H9 (cell line): ENCODE data around the gene TMC4. TPM values are rescaled to one million over a fixed set of nuclear protein-coding genes. Genes with fewer than 3 reads are reported as not detected.

Source experiments
- DNase-seq: peaks from one replicate; pipeline ENCODE4 v3.0.0-alpha.2; 2017
- H2AFZ ChIP-seq: one replicate; pipeline ENCODE4 v1.6.1; 2013; ENCODE audit warnings: mild to moderate bottlenecking, low read length, control low read depth, moderate library complexity
- H2AK5ac ChIP-seq: 2 replicates; pipeline ENCODE4 v1.6.1; 2013; ENCODE audit warnings: low read length, control low read depth, mixed read lengths; ENCODE audit not compliant: insufficient read length
- H2BK120ac ChIP-seq: one replicate; pipeline ENCODE4 v1.6.1; 2013; ENCODE audit warnings: low read depth, mild to moderate bottlenecking, low read length, control low read depth, inconsistent platforms; ENCODE audit not compliant: poor library complexity, severe bottlenecking
- H2BK12ac ChIP-seq: 2 replicates; pipeline ENCODE4 v1.6.1; 2013; ENCODE audit warnings: low read length, control low read depth, mixed read lengths, low read depth; ENCODE audit not compliant: insufficient read length
- H2BK15ac ChIP-seq: 2 replicates; pipeline ENCODE4 v1.6.1; 2013; ENCODE audit warnings: low read depth, low read length, control low read depth
- H2BK20ac ChIP-seq: one replicate; pipeline ENCODE4 v1.6.1; 2013; ENCODE audit warnings: low read depth, mild to moderate bottlenecking, low read length, control low read depth, inconsistent platforms; ENCODE audit not compliant: poor library complexity, severe bottlenecking
- H2BK5ac ChIP-seq: 2 replicates; pipeline ENCODE4 v1.6.1; 2013; ENCODE audit warnings: low read length, control low read depth, mixed read lengths; ENCODE audit not compliant: insufficient read length
- H3K14ac ChIP-seq: 2 replicates; pipeline ENCODE4 v1.6.1; 2013; ENCODE audit warnings: low read length, control low read depth; ENCODE audit not compliant: insufficient read depth
- H3K18ac ChIP-seq: 2 replicates; pipeline ENCODE4 v1.6.1; 2013; ENCODE audit warnings: low read depth, mild to moderate bottlenecking, mixed read lengths, low read length, control low read depth; ENCODE audit not compliant: insufficient read length
- H3K23ac ChIP-seq: 2 replicates; pipeline ENCODE4 v1.6.1; 2013; ENCODE audit warnings: low read length, control low read depth, mixed read lengths, low read depth; ENCODE audit not compliant: insufficient read length
- H3K23me2 ChIP-seq: 2 replicates; pipeline ENCODE4 v1.6.1; 2013; ENCODE audit warnings: low read depth, mild to moderate bottlenecking, mixed read lengths, low read length, control low read depth; ENCODE audit not compliant: insufficient read length, poor library complexity, severe bottlenecking
- H3K27ac ChIP-seq: 2 replicates; pipeline ENCODE4 v1.5.1; 2013; ENCODE audit warnings: low read length, control low read depth, mixed read lengths, low read depth; ENCODE audit not compliant: insufficient read length
- H3K27me3 ChIP-seq: 2 replicates; pipeline ENCODE4 v1.6.1; 2013; ENCODE audit warnings: low read length, control low read depth, inconsistent platforms; ENCODE audit not compliant: insufficient read depth
- H3K4ac ChIP-seq: 2 replicates; pipeline ENCODE4 v1.6.1; 2013; ENCODE audit warnings: low read depth, mild to moderate bottlenecking, control low read depth, inconsistent platforms, low read length, moderate library complexity
- H3K4me1 ChIP-seq: 2 replicates; pipeline ENCODE4 v1.6.1; 2013; ENCODE audit warnings: low read length, control low read depth, inconsistent platforms; ENCODE audit not compliant: insufficient read depth
- H3K4me2 ChIP-seq: 2 replicates; pipeline ENCODE4 v1.6.1; 2013; ENCODE audit warnings: low read length, control low read depth, mixed read lengths; ENCODE audit not compliant: insufficient read length, insufficient read depth
- H3K56ac ChIP-seq: 2 replicates; pipeline ENCODE4 v1.6.1; 2013; ENCODE audit warnings: low read depth, mild to moderate bottlenecking, mixed read lengths, low read length, control low read depth; ENCODE audit not compliant: insufficient read length
- H3K79me1 ChIP-seq: 2 replicates; pipeline ENCODE4 v1.6.1; 2013; ENCODE audit warnings: low read depth, mild to moderate bottlenecking, moderate library complexity, low read length, control low read depth, inconsistent platforms; ENCODE audit not compliant: insufficient read depth, poor library complexity, severe bottlenecking
- H3K79me2 ChIP-seq: 2 replicates; pipeline ENCODE4 v1.6.1; 2013; ENCODE audit warnings: low read length, control low read depth, inconsistent platforms; ENCODE audit not compliant: insufficient read depth
- H3K9ac ChIP-seq: 2 replicates; pipeline ENCODE4 v1.6.1; 2013; ENCODE audit warnings: low read length, control low read depth, mixed read lengths; ENCODE audit not compliant: insufficient read length; ENCODE audit errors: extremely low read depth
- H3K9me3 ChIP-seq: one replicate; pipeline ENCODE4 v1.6.1; 2013; ENCODE audit warnings: low read depth, low read length, inconsistent platforms; ENCODE audit not compliant: control insufficient read depth
- H3T11ph ChIP-seq: one replicate; pipeline ENCODE4 v1.6.1; 2013; ENCODE audit warnings: mild to moderate bottlenecking, low read length, control low read depth, inconsistent platforms
- H4K20me1 ChIP-seq: one replicate; pipeline ENCODE4 v1.6.1; 2013; ENCODE audit not compliant: control insufficient read depth, insufficient read length, insufficient read depth
- H4K5ac ChIP-seq: 2 replicates; pipeline ENCODE4 v1.6.1; 2013; ENCODE audit warnings: low read depth, mild to moderate bottlenecking, mixed read lengths, low read length, control low read depth; ENCODE audit not compliant: insufficient read length
- H4K8ac ChIP-seq: replicated peaks from 2 replicates; pipeline ENCODE4 v1.6.1; 2013; ENCODE audit warnings: low read length, control low read depth, mixed read lengths, low read depth; ENCODE audit not compliant: insufficient read length
- H4K91ac ChIP-seq: 2 replicates; pipeline ENCODE4 v1.6.1; 2013; ENCODE audit warnings: low read depth, mild to moderate bottlenecking, moderate library complexity, mixed read lengths, low read length, control low read depth; ENCODE audit not compliant: insufficient read length
- H3K27ac Mint-ChIP-seq, 3 experiments: 2 replicates in 2 of 3; 3 replicates in 1 of 3; pipeline ENCODE4 v1.8.0; 2020 to 2021; ENCODE audit warnings: mixed read lengths in 3 of 3, mild to moderate bottlenecking in 1 of 3, moderate library complexity in 1 of 3
- H3K27me3 Mint-ChIP-seq: 2 replicates; pipeline ENCODE4 v1.8.0; 2021; ENCODE audit warnings: low read depth, mild to moderate bottlenecking, moderate library complexity, mixed read lengths
- H3K36me3 Mint-ChIP-seq, 3 experiments: 2 replicates in 2 of 3; 3 replicates in 1 of 3; pipeline ENCODE4 v1.8.0; 2020 to 2021; ENCODE audit warnings: low read depth in 3 of 3, mixed read lengths in 3 of 3; ENCODE audit not compliant: insufficient read depth in 1 of 3
- H3K4me1 Mint-ChIP-seq, 2 experiments: 2 replicates each; pipeline ENCODE4 v1.8.0; 2020; ENCODE audit warnings: mixed read lengths in 2 of 2
- H3K4me3 Mint-ChIP-seq, 2 experiments: 2 replicates in 1 of 2; 3 replicates in 1 of 2; pipeline ENCODE4 v1.8.0; 2020 to 2021; ENCODE audit warnings: mild to moderate bottlenecking in 2 of 2, mixed read lengths in 2 of 2, moderate library complexity in 1 of 2
- H3K9me3 Mint-ChIP-seq, 2 experiments: 2 replicates in 1 of 2; 3 replicates in 1 of 2; pipeline ENCODE4 v1.8.0; 2020; ENCODE audit warnings: mild to moderate bottlenecking in 2 of 2, mixed read lengths in 2 of 2, moderate library complexity in 1 of 2
- WGBS: extraction: QIAGEN DNeasy Blood & Tissue Kit; methylation state at CpG from one replicate; pipeline ENCODE4 v1.1.7; 2013; ENCODE audit warnings: missing lambda C conversion rate, low lambda C conversion rate, mixed read lengths; ENCODE audit not compliant: insufficient read length; ENCODE audit errors: extremely low coverage; 5-methylcytosine and 5-hydroxymethylcytosine counted together
- total RNA-seq: library from RNA; stranded (reverse); gene quantifications from 2 replicates; pipeline ENCODE4 v1.2.1, GENCODE V29; 2021
- TF ChIP-seq, protein P1 (sequence below): fragments of 200-600 bp; sonication (generic); conservative IDR thresholded peaks from 3 replicates; pipeline ENCODE4 v1.8.0; 2021; ENCODE audit warnings: antibody characterized with exemption, mild to moderate bottlenecking

Gene TMC4
- total RNA-seq, 1 experiment from 2014 or later = 12.2 TPM

DNA sequence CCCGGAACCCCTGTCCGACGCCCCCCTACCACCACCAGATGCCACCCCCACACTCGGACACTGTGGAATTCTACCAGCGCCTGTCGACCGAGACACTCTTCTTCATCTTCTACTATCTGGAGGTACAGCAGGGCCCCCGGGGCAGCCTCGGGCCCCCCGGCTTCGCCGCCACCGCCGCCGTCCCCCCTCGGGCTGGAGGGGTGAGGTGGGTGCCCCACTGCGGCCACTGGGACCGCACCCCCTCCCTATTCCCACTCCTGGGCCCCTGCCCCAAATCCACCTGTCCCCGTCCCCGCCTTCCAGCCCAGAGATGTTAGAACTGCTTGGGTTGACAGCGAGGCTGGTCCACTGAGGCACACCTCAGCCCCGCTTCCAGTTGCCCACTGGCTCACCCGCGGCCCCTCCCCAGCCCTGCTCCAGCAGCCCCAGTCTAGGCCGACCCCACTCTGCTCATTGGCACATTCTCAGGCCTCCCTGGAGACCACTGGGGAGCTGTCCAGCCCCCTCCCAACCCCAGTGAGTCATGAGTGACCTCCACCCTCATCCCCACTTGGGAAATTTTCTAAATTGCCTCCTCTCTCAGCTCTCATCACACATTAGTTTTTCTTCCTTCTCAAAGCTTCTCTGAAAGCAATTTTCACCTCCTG is 20.0 kb downstream of the TMC4 start:
- no peaks in the 10 kb centered on the region for H3K9me3 Mint-ChIP-seq
- no peak overlapping the region; a peak in 1 of 5 replicates for H3K4me3 Mint-ChIP-seq
- no peaks in the 10 kb centered on the region for H3K4me1 ChIP-seq
- H2BK120ac ChIP-seq = no peak overlapping the region
- no peak for DNase-seq
- no peaks in the 10 kb centered on the region for H3K79me2 ChIP-seq
- H3K4me2 ChIP-seq = no peak overlapping the region
- no peak overlapping the region for H2BK5ac ChIP-seq
- peak overlapping the region in 1 of 3 experiments; percentile 28; a peak in 2 of 7 replicates for H3K27ac Mint-ChIP-seq
- H4K91ac ChIP-seq = no peak overlapping the region
- no peak overlapping the region for H3K4ac ChIP-seq
- no peak overlapping the region for H3K9ac ChIP-seq
- no peak overlapping the region for H3K18ac ChIP-seq
- H3K27me3 ChIP-seq = no peaks in the 10 kb centered on the region
- TF ChIP-seq, protein P1, sequence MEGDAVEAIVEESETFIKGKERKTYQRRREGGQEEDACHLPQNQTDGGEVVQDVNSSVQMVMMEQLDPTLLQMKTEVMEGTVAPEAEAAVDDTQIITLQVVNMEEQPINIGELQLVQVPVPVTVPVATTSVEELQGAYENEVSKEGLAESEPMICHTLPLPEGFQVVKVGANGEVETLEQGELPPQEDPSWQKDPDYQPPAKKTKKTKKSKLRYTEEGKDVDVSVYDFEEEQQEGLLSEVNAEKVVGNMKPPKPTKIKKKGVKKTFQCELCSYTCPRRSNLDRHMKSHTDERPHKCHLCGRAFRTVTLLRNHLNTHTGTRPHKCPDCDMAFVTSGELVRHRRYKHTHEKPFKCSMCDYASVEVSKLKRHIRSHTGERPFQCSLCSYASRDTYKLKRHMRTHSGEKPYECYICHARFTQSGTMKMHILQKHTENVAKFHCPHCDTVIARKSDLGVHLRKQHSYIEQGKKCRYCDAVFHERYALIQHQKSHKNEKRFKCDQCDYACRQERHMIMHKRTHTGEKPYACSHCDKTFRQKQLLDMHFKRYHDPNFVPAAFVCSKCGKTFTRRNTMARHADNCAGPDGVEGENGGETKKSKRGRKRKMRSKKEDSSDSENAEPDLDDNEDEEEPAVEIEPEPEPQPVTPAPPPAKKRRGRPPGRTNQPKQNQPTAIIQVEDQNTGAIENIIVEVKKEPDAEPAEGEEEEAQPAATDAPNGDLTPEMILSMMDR = no peak
- H4K20me1 ChIP-seq = no peaks in the 10 kb centered on the region
- no peaks in the 10 kb centered on the region for H3K23me2 ChIP-seq
- H2AFZ ChIP-seq = no peak overlapping the region
- H3T11ph ChIP-seq = no peak overlapping the region
- H2AK5ac ChIP-seq = no peak overlapping the region
- H4K8ac ChIP-seq = no peak overlapping the region
- H3K79me1 ChIP-seq = no peaks in the 10 kb centered on the region
- H3K27ac ChIP-seq = no peak overlapping the region
- H3K9me3 ChIP-seq = no peaks in the 10 kb centered on the region
- no peak overlapping the region for H2BK12ac ChIP-seq
- H3K36me3 Mint-ChIP-seq = peaks cover 50 to 85% (median 84%) of the 10 kb centered on the region in 3 experiments
- H4K5ac ChIP-seq = no peak overlapping the region
- WGBS = no CpG with 5 or more reads among the region's 25 CpGs
- no peaks in the 10 kb centered on the region for H3K4me1 Mint-ChIP-seq
- H3K14ac ChIP-seq = no peak overlapping the region
- H3K23ac ChIP-seq = no peak overlapping the region
- H3K27me3 Mint-ChIP-seq = no peaks in the 10 kb centered on the region; the same call in 1 of the 2 replicates
- H3K56ac ChIP-seq = no peak overlapping the region
- H2BK20ac ChIP-seq = no peak overlapping the region
- no peak overlapping the region for H2BK15ac ChIP-seq
